Measurements from ENCODE around the gene XRCC1.
"Not testable (repeated sequence)": the region's sequence is repeated elsewhere in the genome, so short reads cannot be mapped to it uniquely, and the experiment has no call there.

The XRCC1 gene

GRCh38 chr19:43572171-43572588, 3.1 kb downstream of the XRCC1 start:
- no peak for DNase-seq

- no peak for DNase-seq
Measured at GRCh38 chr19:43570174-43570791, 5.0 kb downstream of the XRCC1 start.

- no peak for DNase-seq
Measured at GRCh38 chr19:43569657-43570056, 5.7 kb downstream of the XRCC1 start.

- peak; percentile 24 to 79 for DNase-seq
Measured at GRCh38 chr19:43564800-43565199, 10.5 kb downstream of the XRCC1 start.

- peak in 1 of 2 experiments; percentile 44 for DNase-seq
Measured at GRCh38 chr19:43563816-43564457, 11.4 kb downstream of the XRCC1 start.

- DNase-seq: peak; percentile 26 to 78
Measured at GRCh38 chr19:43562698-43563241, 12.6 kb downstream of the XRCC1 start.

GRCh38 chr19:43562226-43562697, 13.1 kb downstream of the XRCC1 start:
- DNase-seq: no peak

- no peak for DNase-seq
Measured at GRCh38 chr19:43561139-43561970, 14.0 kb downstream of the XRCC1 start.

GRCh38 chr19:43560687-43561086, 14.6 kb downstream of the XRCC1 start:
- no peak for DNase-seq

GRCh38 chr19:43555185-43555770, 20.0 kb downstream of the XRCC1 start:
- DNase-seq: peak; percentile 33 to 65

- DNase-seq: no peak
Measured at GRCh38 chr19:43554317-43554895, 20.9 kb downstream of the XRCC1 start.

GRCh38 chr19:43553656-43554055, 21.7 kb downstream of the XRCC1 start:
- DNase-seq: no peak

- DNase-seq: no peak
Measured at GRCh38 chr19:43552616-43553015, 22.7 kb downstream of the XRCC1 start.

- DNase-seq: no peak
Measured at GRCh38 chr19:43552198-43552450, 23.2 kb downstream of the XRCC1 start.

- no peak for DNase-seq
Measured at GRCh38 chr19:43551399-43552197, 23.7 kb downstream of the XRCC1 start.

- no peak for DNase-seq
Measured at GRCh38 chr19:43548706-43549105, 26.6 kb downstream of the XRCC1 start.

- DNase-seq: not testable (repeated sequence)
Measured at GRCh38 chr19:43547926-43548325, 27.4 kb downstream of the XRCC1 start.

GRCh38 chr19:43546581-43546980, 28.7 kb downstream of the XRCC1 start:
- DNase-seq: no peak

- DNase-seq: no peak
Measured at GRCh38 chr19:43545981-43546380, 29.3 kb downstream of the XRCC1 start.

GRCh38 chr19:43545276-43545675, 30.1 kb downstream of the XRCC1 start:
- DNase-seq: no peak

GRCh38 chr19:43544077-43544476, 31.2 kb downstream of the XRCC1 start:
- no peak for DNase-seq
